Loucy (cell line): ENCODE measurements around the gene XRCC4.

Experiments used
- H2AFZ ChIP-seq: fragments of 200-600 bp; sonication (generic); 2 replicates; pipeline ENCODE4 v1.6.0; 2016; ENCODE audit warnings: antibody characterized with exemption, mild to moderate bottlenecking, low read length, moderate library complexity
- H3F3A ChIP-seq: fragments of 200-600 bp; 2 replicates; pipeline ENCODE4 v1.6.0; 2016; ENCODE audit warnings: antibody characterized with exemption, low read depth, mild to moderate bottlenecking
- H3K27me3 ChIP-seq: fragments of 200-600 bp; sonication (generic); 2 replicates; pipeline ENCODE4 v1.6.1; 2014; ENCODE audit warnings: low read length, mild to moderate bottlenecking; ENCODE audit not compliant: insufficient read depth, poor library complexity, severe bottlenecking
- H3K36me3 ChIP-seq: fragments of 200-600 bp; sonication (generic); 2 replicates; pipeline ENCODE4 v1.6.1; 2016; ENCODE audit warnings: low read length; ENCODE audit not compliant: insufficient read depth
- H3K4me1 ChIP-seq: fragments of 200-600 bp; sonication (generic); 2 replicates; pipeline ENCODE4 v1.5.1; 2014; ENCODE audit warnings: low read length, mild to moderate bottlenecking; ENCODE audit not compliant: insufficient read depth, poor library complexity, severe bottlenecking
- H3K4me2 ChIP-seq: fragments of 200-600 bp; sonication (generic); 2 replicates; pipeline ENCODE4 v1.6.0; 2014; ENCODE audit warnings: antibody characterized with exemption, low read length, low read depth, mild to moderate bottlenecking; ENCODE audit not compliant: poor library complexity, severe bottlenecking
- H3K4me3 ChIP-seq: fragments of 200-600 bp; sonication (generic); 2 replicates; pipeline ENCODE4 v1.5.1; 2014; ENCODE audit warnings: low read length, mild to moderate bottlenecking, mixed read lengths; ENCODE audit not compliant: poor library complexity, severe bottlenecking
- H3K79me2 ChIP-seq: fragments of 200-600 bp; sonication (generic); 2 replicates; pipeline ENCODE4 v1.6.1; 2014; ENCODE audit warnings: low read length; ENCODE audit not compliant: insufficient read depth
- H3K9ac ChIP-seq: fragments of 200-600 bp; sonication (generic); 2 replicates; pipeline ENCODE4 v1.6.0; 2014; ENCODE audit warnings: mild to moderate bottlenecking, low read depth, low read length, moderate library complexity; ENCODE audit not compliant: poor library complexity, severe bottlenecking
- H3K9me2 ChIP-seq: fragments of 200-600 bp; sonication (generic); replicated peaks from 2 replicates; pipeline ENCODE4 v1.6.1; 2016; ENCODE audit warnings: low read depth, low read length, mixed read lengths
- H3K9me3 ChIP-seq: fragments of 200-600 bp; sonication (generic); 2 replicates; pipeline ENCODE4 v1.6.1; 2014; ENCODE audit warnings: mild to moderate bottlenecking, antibody characterized with exemption, low read length, low read depth; ENCODE audit not compliant: insufficient read depth
- H4K20me1 ChIP-seq: fragments of 200-600 bp; sonication (generic); 2 replicates; pipeline ENCODE4 v1.6.0; 2014; ENCODE audit warnings: antibody characterized with exemption, low read length, mild to moderate bottlenecking; ENCODE audit not compliant: insufficient read depth, poor library complexity, severe bottlenecking
- EZH2phosphoT487 ChIP-seq: fragments of 200-600 bp; IDR thresholded peaks from 2 replicates; pipeline ENCODE4 v1.6.1; 2018; ENCODE audit warnings: antibody characterized with exemption, mild to moderate bottlenecking, moderate library complexity, borderline replicate concordance
- TF ChIP-seq, protein P1 (sequence below): fragments of 200-600 bp; sonication (generic); conservative IDR thresholded peaks from 2 replicates; pipeline ENCODE4 v1.5.1; 2014; ENCODE audit warnings: mild to moderate bottlenecking, antibody characterized with exemption, low read length

The XRCC4 gene

DNA sequence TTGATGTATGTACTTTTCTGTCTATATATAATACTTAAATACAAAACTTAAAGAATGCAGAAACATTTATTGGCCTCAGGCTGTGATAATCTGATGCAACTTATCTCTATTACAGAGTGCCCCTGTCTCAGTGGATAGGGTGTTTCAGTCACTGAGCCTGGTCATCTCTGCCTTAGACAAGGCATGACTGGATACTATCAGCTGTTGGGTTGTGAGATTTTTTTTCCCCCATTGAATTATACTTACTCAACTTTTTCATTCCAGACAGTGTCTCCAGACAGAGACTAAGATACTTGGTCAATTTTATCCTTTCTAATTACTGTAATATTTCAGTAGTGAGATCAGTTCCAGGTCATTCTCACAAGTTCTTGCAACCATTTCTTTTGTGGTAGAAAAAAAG lies 26.7 kb downstream of the XRCC4 start:
- Histone ChIP-seq H3K79me2 (no peaks in the 10 kb centered on the region), H3K9me2 (no peaks in the 10 kb centered on the region), H3K36me3 (no peaks in the 10 kb centered on the region), H4K20me1 (no peaks in the 10 kb centered on the region), H3F3A (no peaks in the 10 kb centered on the region), H3K4me2 (no peak overlapping the region), H2AFZ (no peak overlapping the region), H3K4me1 (no peaks in the 10 kb centered on the region), H3K4me3 (no peak overlapping the region), H3K9me3 (no peaks in the 10 kb centered on the region), H3K9ac (no peak overlapping the region), H3K27me3 (no peaks in the 10 kb centered on the region)
- no peak for TF ChIP-seq EZH2phosphoT487

DNA sequence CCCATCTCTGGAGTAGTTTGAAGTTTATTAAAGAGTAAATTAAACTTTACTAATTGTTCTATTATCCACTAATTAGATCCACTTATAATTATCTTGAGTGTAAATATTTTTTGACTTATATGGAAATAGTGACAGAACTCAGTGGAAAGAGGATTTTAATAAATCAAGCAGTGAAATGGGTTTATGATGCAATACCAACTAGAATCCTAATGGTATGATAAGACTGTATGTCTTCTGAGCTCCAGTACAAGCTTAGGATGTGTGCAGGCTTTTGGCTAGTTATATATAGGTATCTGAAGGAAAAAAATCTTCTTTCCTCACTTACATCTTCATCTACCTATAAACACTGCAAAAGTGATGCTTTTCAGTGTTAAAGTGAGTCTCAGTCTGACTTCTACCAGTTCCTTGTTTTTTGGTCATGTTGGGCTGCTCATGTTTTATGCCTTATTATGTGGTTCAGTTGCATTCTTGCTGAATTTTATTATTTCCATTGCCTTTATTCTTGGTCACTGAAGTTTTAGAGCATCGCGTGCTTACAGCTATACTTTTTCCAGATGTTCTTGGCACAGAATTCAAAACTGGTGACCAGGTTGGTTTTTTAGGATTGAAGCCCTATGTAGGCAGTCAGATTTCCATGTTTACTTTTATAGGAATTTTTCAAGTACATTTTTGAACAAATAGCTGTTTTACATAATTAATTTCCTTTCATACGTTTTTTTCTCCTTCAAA lies 30.5 kb downstream of the XRCC4 start:
- Histone ChIP-seq H3K4me1 (no peaks in the 10 kb centered on the region), H3K36me3 (peaks cover 9% of the 10 kb centered on the region; the same call in 1 of the 2 replicates), H3K27me3 (no peaks in the 10 kb centered on the region), H3K79me2 (no peaks in the 10 kb centered on the region), H3K9me2 (no peaks in the 10 kb centered on the region), H3K9me3 (no peaks in the 10 kb centered on the region), H3F3A (no peaks in the 10 kb centered on the region), H3K4me2 (no peak overlapping the region), H3K9ac (no peak overlapping the region), H3K4me3 (no peak overlapping the region), H2AFZ (no peak overlapping the region), H4K20me1 (no peaks in the 10 kb centered on the region)
- TF ChIP-seq, protein P1, sequence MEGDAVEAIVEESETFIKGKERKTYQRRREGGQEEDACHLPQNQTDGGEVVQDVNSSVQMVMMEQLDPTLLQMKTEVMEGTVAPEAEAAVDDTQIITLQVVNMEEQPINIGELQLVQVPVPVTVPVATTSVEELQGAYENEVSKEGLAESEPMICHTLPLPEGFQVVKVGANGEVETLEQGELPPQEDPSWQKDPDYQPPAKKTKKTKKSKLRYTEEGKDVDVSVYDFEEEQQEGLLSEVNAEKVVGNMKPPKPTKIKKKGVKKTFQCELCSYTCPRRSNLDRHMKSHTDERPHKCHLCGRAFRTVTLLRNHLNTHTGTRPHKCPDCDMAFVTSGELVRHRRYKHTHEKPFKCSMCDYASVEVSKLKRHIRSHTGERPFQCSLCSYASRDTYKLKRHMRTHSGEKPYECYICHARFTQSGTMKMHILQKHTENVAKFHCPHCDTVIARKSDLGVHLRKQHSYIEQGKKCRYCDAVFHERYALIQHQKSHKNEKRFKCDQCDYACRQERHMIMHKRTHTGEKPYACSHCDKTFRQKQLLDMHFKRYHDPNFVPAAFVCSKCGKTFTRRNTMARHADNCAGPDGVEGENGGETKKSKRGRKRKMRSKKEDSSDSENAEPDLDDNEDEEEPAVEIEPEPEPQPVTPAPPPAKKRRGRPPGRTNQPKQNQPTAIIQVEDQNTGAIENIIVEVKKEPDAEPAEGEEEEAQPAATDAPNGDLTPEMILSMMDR = no peak
- TF ChIP-seq EZH2phosphoT487 = no peak

DNA sequence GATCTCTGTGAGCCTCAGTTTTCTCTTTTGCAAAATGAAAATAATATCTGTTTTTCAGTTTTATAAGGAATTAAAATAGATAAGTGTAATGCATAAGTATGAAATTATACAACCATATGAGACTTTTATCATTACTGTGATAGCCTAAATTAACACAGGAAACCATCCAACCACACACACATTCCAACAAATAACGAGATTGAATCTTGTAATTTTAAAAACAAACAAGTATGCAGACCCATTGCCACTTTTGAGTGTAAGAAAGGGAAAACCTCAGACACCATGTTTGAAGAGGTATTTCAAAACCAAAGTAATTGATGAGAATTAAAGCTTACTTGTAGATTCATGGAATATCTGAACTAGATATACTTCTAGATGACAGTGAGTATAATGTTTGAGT lies 32.0 kb downstream of the XRCC4 start:
- Histone ChIP-seq H3F3A (no peaks in the 10 kb centered on the region), H3K4me3 (no peak overlapping the region), H3K9ac (no peak overlapping the region), H4K20me1 (no peaks in the 10 kb centered on the region), H3K9me2 (no peaks in the 10 kb centered on the region), H3K36me3 (peaks cover 19% of the 10 kb centered on the region; the same call in 1 of the 2 replicates), H3K9me3 (peaks cover 3% of the 10 kb centered on the region; the same call in 1 of the 2 replicates), H3K4me1 (no peaks in the 10 kb centered on the region), H2AFZ (no peak overlapping the region), H3K4me2 (no peak overlapping the region), H3K27me3 (no peaks in the 10 kb centered on the region), H3K79me2 (no peaks in the 10 kb centered on the region)
- TF ChIP-seq, protein P1 = no peak
- TF ChIP-seq EZH2phosphoT487 = no peak

DNA sequence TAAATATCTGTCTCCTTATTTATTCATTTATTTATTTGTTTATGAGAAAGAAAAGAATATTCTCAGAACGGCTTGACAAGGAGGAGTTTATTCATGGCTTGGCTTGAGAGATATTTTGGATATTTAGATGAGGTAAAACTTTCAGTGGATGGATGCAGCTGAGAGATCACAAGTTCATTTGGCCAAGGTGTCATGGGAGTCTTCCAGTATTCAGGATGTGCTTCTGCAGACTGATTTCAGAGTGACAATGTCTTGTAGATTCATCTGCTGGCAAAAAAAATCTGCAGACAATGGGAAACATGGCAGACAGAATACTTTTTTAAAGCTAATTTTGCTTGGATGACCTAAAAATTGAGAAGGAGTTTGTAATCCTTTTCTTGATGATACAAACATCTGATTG lies 38.5 kb downstream of the XRCC4 start:
- no peaks in the 10 kb centered on the region for H3K79me2 ChIP-seq
- TF ChIP-seq, protein P1 = no peak
- TF ChIP-seq EZH2phosphoT487 = no peak
- no peaks in the 10 kb centered on the region for H3K27me3 ChIP-seq
- no peak overlapping the region for H3K4me2 ChIP-seq
- H3K4me1 ChIP-seq = no peaks in the 10 kb centered on the region
- peaks cover 31% of the 10 kb centered on the region for H3K36me3 ChIP-seq
- no peaks in the 10 kb centered on the region for H3K9me2 ChIP-seq
- H3K4me3 ChIP-seq = no peak overlapping the region
- H3K9ac ChIP-seq = no peak overlapping the region
- H3K9me3 ChIP-seq = peaks cover 7% of the 10 kb centered on the region; the same call in 1 of the 2 replicates
- no peaks in the 10 kb centered on the region for H3F3A ChIP-seq
- no peak overlapping the region for H2AFZ ChIP-seq
- H4K20me1 ChIP-seq = no peaks in the 10 kb centered on the region
